HepG2 (cell line): ENCODE results near the gene HECTD2. TPM values are rescaled to one million over a fixed set of nuclear protein-coding genes. Genes with fewer than 3 reads are reported as not detected.

Experiments used
- CREB1 ChIP-seq, 2 experiments: fragments of 450-650 bp in 1 of 2; IDR thresholded peaks; 2 replicates each; pipeline ENCODE4 v1.6.1; 2016 to 2017; ENCODE audit warnings: control low read depth in 1 of 2, mild to moderate bottlenecking in 1 of 2, missing compliant biosample characterization in 1 of 2, missing genetic modification characterization in 1 of 2
- DRAP1 ChIP-seq: IDR thresholded peaks from 2 replicates; pipeline ENCODE4 v1.6.1; 2016; ENCODE audit warnings: missing genetic modification reagents, missing compliant biosample characterization
- ELF3 ChIP-seq: IDR thresholded peaks from 2 replicates; pipeline ENCODE4 v1.6.1; 2016; ENCODE audit warnings: missing genetic modification reagents, missing compliant biosample characterization
- FOSL2 ChIP-seq: sonication (generic); formaldehyde crosslinking; IDR thresholded peaks from 2 replicates; pipeline ENCODE4 v1.4.0; 2020; ENCODE audit warnings: missing genetic modification reagents
- GABPA ChIP-seq, 2 experiments: IDR thresholded peaks; 2 replicates each; pipeline ENCODE4 v1.6.1; 2011 to 2016; ENCODE audit warnings: low read depth in 2 of 2, low read length in 1 of 2, missing biosample characterization in 1 of 2, missing genetic modification characterization in 1 of 2
- GABPB1 ChIP-seq: IDR thresholded peaks from 2 replicates; pipeline ENCODE4 v1.6.1; 2016; ENCODE audit warnings: mild to moderate bottlenecking, missing genetic modification reagents, moderate library complexity, missing compliant biosample characterization
- GPBP1L1 ChIP-seq: sonication (generic); formaldehyde crosslinking; IDR thresholded peaks from 2 replicates; pipeline ENCODE4 v1.5.0; 2020; ENCODE audit warnings: mild to moderate bottlenecking, missing genetic modification reagents
- KLF16 ChIP-seq, 2 experiments: sonication (generic) in 1 of 2; formaldehyde crosslinking in 1 of 2; IDR thresholded peaks; 2 replicates each; pipeline versions ENCODE4 v1.6.1 to v1.8.0; 2016 to 2023; ENCODE audit warnings: missing genetic modification reagents in 2 of 2, missing compliant biosample characterization in 1 of 2
- MIXL1 ChIP-seq: IDR thresholded peaks from 2 replicates; pipeline ENCODE4 v1.6.1; 2016
- NFIC ChIP-seq: IDR thresholded peaks from 2 replicates; pipeline ENCODE4 v1.6.1; 2012; ENCODE audit warnings: mild to moderate bottlenecking, low read length, inconsistent platforms
- NFYC ChIP-seq: IDR thresholded peaks from 2 replicates; pipeline ENCODE4 v1.6.1; 2016; ENCODE audit warnings: missing genetic modification reagents, missing compliant biosample characterization
- PAWR ChIP-seq: sonication (generic); formaldehyde crosslinking; IDR thresholded peaks from 2 replicates; pipeline ENCODE4 v1.4.0; 2020; ENCODE audit warnings: missing genetic modification reagents, mild to moderate bottlenecking, borderline replicate concordance
- PCBP1 ChIP-seq: fragments of 200-400 bp; formaldehyde crosslinking; IDR thresholded peaks from 2 replicates; pipeline ENCODE4 v1.6.1; 2017; ENCODE audit warnings: mild to moderate bottlenecking, low read depth, low read length, borderline replicate concordance
- SETDB1 ChIP-seq: sonication (generic); formaldehyde crosslinking; IDR thresholded peaks from 2 replicates; pipeline ENCODE4 v1.5.1; 2020; ENCODE audit warnings: missing genetic modification reagents, mild to moderate bottlenecking, borderline replicate concordance
- SIX4 ChIP-seq: sonication (generic); formaldehyde crosslinking; IDR thresholded peaks from 2 replicates; pipeline ENCODE4 v1.4.0; 2020; ENCODE audit warnings: missing genetic modification reagents
- TRAFD1 ChIP-seq: sonication (generic); formaldehyde crosslinking; IDR thresholded peaks from 2 replicates; pipeline ENCODE4 v1.5.1; 2020; ENCODE audit warnings: missing genetic modification reagents, mild to moderate bottlenecking, borderline replicate concordance
- ZBTB33 ChIP-seq: sonication (generic); formaldehyde crosslinking; IDR thresholded peaks from 2 replicates; pipeline ENCODE4 v1.4.0; 2020; ENCODE audit warnings: missing genetic modification reagents
- ZFP1 ChIP-seq: IDR thresholded peaks from 2 replicates; pipeline ENCODE4 v1.6.1; 2016
- ZFP36L1 ChIP-seq: sonication (generic); formaldehyde crosslinking; IDR thresholded peaks from 2 replicates; pipeline ENCODE4 v1.8.0; 2022; ENCODE audit warnings: mild to moderate bottlenecking, missing genetic modification reagents, moderate library complexity
- ZNF513 ChIP-seq: sonication (generic); formaldehyde crosslinking; conservative IDR thresholded peaks from 2 replicates; pipeline ENCODE4 v1.5.0; 2020; ENCODE audit warnings: missing genetic modification reagents
- ZNF563 ChIP-seq: sonication (generic); formaldehyde crosslinking; IDR thresholded peaks from 2 replicates; pipeline ENCODE4 v1.8.0; 2022; ENCODE audit warnings: mild to moderate bottlenecking, moderate library complexity, missing genetic modification reagents
- ZNF879 ChIP-seq: sonication (generic); formaldehyde crosslinking; IDR thresholded peaks from 2 replicates; pipeline ENCODE4 v1.8.1; 2023; ENCODE audit warnings: missing genetic modification reagents
- polyA plus RNA-seq, 8 experiments: library from polyadenylated mRNA; depleted of rRNA in 3 of 8; stranded (reverse) in 7 of 8; unstranded in 1 of 8; fragments of >200 nt; fragmentation: Illumina TruSeq in 4 of 8; extraction: Trizol in 4 of 8; gene quantifications; 2 replicates each; pipeline versions ENCODE4 v1.2.1 to v1.2.3, GENCODE V29; 2011 to 2016; ENCODE audit warnings: low read depth in 4 of 8, missing spikeins in 1 of 8, mixed read lengths in 1 of 8; ENCODE audit not compliant: insufficient read depth in 1 of 8
- total RNA-seq, 5 experiments: library from RNA; depleted of rRNA; stranded (reverse); fragments of >200 nt; fragmentation: Illumina TruSeq; extraction: Trizol; gene quantifications; 2 replicates each; pipeline ENCODE4 v1.2.3, GENCODE V29; 2016; ENCODE audit warnings: low read depth in 1 of 5

Gene HECTD2
- total and polyA plus RNA-seq, 2 of the 13 experiments (the other 11 are each of a cell fraction or from before 2014, with no cell fraction given), result 3.2 to 5.2 TPM

GRCh38 chr10:91556691-91557566 lies 146.8 kb downstream of the HECTD2 start (continued):
- TF ChIP-seq CREB1 (IDR thresholded peaks at IDR 0.05) (no peak), CREB1 (CRISPR knock-in tag; IDR thresholded peaks at IDR 0.05) (peak; percentile 68), PCBP1 (no peak), ZBTB33 (CRISPR knock-in tag) (no peak), GPBP1L1 (CRISPR knock-in tag) (no peak), ELF3 (peak; percentile 88), ZFP1 (CRISPR knock-in tag) (no peak), GABPB1 (CRISPR knock-in tag) (0 out of 2 replicates have a peak, but pooled peaks have one; percentile 11), SETDB1 (no peak), NFYC (CRISPR knock-in tag) (peak; percentile 12; the same call in 1 of the 2 replicates), TRAFD1 (CRISPR knock-in tag) (no peak), ZNF879 (no peak), PAWR (CRISPR knock-in tag) (no peak), DRAP1 (CRISPR knock-in tag) (peak; percentile 45; the same call in 1 of the 2 replicates), ZNF563 (CRISPR knock-in tag) (no peak), ZFP36L1 (CRISPR knock-in tag) (no peak), ZNF513 (CRISPR knock-in tag) (no peak), KLF16 (CRISPR knock-in tag; IDR thresholded peaks at IDR 0.05) (peak in 1 of 2 experiments; percentile 76; a peak in 2 of 4 replicates), FOSL2 (CRISPR knock-in tag) (peak; percentile 44), MIXL1 (CRISPR knock-in tag) (peak; percentile 98), GABPA (IDR thresholded peaks at IDR 0.05; ENCODE audit: low read depth, low read length) (no peak), GABPA (CRISPR knock-in tag; IDR thresholded peaks at IDR 0.05; ENCODE audit: low read depth) (0 out of 2 replicates have a peak, but pooled peaks have one; percentile 35), SIX4 (CRISPR knock-in tag) (peak; percentile 76), NFIC (peak; percentile 92)
